Effector memory CD4-positive, alpha-beta T cell (primary cell): Measurements from ENCODE around the gene RALY.

Experiments
- DNase-seq, 3 donors: peaks; one replicate each; pipeline ENCODE4 v3.0.0-alpha.2; 2020
- H3K27ac ChIP-seq: 2 replicates; pipeline ENCODE4 v1.7.0; 2013; ENCODE audit warnings: mild to moderate bottlenecking, low read length, moderate library complexity; ENCODE audit not compliant: insufficient read depth, poor library complexity, severe bottlenecking
- H3K27me3 ChIP-seq: replicated peaks from 2 replicates; pipeline ENCODE4 v1.7.0; 2013; ENCODE audit warnings: mild to moderate bottlenecking, low read length; ENCODE audit not compliant: insufficient read depth, control insufficient read depth, poor library complexity, severe bottlenecking
- H3K36me3 ChIP-seq: 2 replicates; pipeline ENCODE4 v1.7.0; 2013; ENCODE audit warnings: mild to moderate bottlenecking, low read length, moderate library complexity; ENCODE audit not compliant: control insufficient read depth, insufficient read depth
- H3K4me1 ChIP-seq: 2 replicates; pipeline ENCODE4 v1.7.0; 2013; ENCODE audit warnings: low read length, mild to moderate bottlenecking; ENCODE audit not compliant: control insufficient read depth, insufficient read depth, poor library complexity, severe bottlenecking
- H3K4me3 ChIP-seq: 2 replicates; pipeline ENCODE4 v1.7.0; 2013; ENCODE audit warnings: low read length, low read depth, mild to moderate bottlenecking; ENCODE audit not compliant: insufficient read depth, poor library complexity, severe bottlenecking
- H3K9me3 ChIP-seq: 2 replicates; pipeline ENCODE4 v1.7.0; 2013; ENCODE audit warnings: mild to moderate bottlenecking, low read length, moderate library complexity; ENCODE audit not compliant: control insufficient read depth

The RALY gene

DNA sequence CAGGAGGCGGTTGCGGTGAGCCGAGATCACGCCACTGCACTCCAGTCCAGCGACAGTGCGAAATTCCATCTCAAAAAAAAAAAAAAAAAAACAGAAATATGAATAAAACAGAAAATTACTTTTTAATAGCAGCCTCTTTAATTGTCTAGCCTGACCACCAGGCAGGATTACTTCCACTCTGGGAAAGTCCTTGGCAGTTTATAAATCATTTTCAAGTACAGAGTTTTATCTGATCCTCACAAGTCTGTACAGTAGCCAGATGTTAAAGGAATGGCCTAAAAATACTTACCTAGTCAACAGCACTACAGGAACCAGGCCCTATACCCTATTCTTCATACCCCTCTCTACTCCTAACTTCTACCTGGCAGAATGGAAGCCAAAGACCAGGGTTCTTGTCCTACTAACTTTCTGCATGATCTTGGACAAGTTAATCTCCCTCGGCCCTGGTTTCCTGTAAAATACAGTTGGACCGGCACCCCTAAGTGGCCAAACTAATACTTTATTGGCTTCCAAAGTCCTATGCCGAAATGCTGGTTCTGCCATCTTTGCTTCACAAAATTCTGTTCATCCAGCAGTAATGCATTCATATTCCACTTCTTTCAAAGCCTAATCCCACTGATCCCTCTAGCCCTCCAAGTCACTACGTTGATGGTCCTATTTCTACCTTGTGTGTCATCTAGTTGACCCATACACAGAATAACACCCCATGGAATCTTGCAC lies 116.5 kb downstream of the RALY start:
- Histone ChIP-seq H3K4me3 (peak overlapping the region; percentile 78), H3K9me3 (no peaks in the 10 kb centered on the region), H3K27me3 (no peaks in the 10 kb centered on the region), H3K36me3 (peaks cover 9% of the 10 kb centered on the region), H3K27ac (no peak overlapping the region), H3K4me1 (peaks cover 23% of the 10 kb centered on the region)
- DNase-seq, result no peak

DNA sequence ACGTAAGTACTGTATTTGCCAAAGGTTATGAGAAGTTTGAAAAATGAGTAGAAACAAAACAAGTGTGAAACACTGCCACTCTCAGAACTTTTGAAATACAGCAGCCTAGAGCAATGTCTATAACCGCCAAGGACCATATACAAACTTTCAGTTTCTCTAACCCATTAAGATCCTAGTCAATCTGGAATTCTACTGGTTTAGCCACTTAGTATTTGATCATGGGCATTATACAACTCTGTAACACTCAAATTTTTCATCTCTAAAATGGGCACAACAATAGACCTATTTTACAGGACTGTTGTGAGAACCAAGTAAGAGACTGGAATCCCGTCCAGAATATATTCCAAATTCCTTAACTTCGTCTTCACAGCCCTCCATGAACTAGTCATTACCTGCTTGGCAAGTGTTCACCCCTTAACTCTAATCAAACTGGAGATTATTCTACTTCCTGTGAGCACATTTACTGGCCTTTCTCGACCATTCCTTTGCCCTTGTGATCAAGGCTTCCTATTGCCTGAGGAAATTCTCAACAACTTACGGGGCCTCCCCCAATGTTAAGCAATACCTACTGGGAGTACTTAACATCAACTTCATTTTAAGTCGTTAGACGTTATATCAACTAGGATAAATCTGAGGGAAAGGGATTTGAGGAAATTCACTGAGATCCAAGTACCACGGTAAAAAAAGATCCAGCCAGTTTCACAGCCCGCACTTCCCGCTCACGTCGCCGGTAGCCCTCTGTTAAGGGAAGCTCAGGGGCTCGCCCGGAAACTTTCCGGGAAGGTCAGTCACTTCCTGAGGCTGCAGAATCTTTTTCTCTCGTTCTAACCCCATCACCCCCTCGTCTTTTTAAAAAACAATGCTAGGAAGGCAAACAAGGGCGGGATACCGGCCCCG lies 117.3 kb downstream of the RALY start:
- DNase-seq, result no peak
- Histone ChIP-seq H3K4me1 (peaks cover 23% of the 10 kb centered on the region), H3K27me3 (no peaks in the 10 kb centered on the region), H3K27ac (peak overlapping the region; percentile 94), H3K36me3 (peaks cover 8% of the 10 kb centered on the region), H3K4me3 (peak overlapping the region; percentile 78), H3K9me3 (no peaks in the 10 kb centered on the region)

GRCh38 chr20:34111702-34112599 lies 118.2 kb downstream of the RALY start, which contains the start of gene EIF2S2:
EIF2S2 (minus strand) TSS chr20:34112243; CDS start chr20:34112110, 133 bp downstream.
- Histone ChIP-seq H3K4me3 (peak within 1 kb of the TSS; percentile 78), H3K9me3 (no peaks in the 10 kb centered on the region), H3K36me3 (peaks cover 8% of the 10 kb centered on the region), H3K27me3 (no peaks in the 10 kb centered on the region), H3K4me1 (peaks cover 23% of the 10 kb centered on the region), H3K27ac (peak within 1 kb of the TSS; percentile 94)
- peak; percentile 92 to 94 (median 92) for DNase-seq

GRCh38 chr20:34112600-34113101 lies 118.9 kb downstream of the RALY start:
- peak overlapping the region; percentile 78 for H3K4me3 ChIP-seq
- H3K27me3 ChIP-seq, result no peaks in the 10 kb centered on the region
- H3K4me1 ChIP-seq, result peaks cover 18% of the 10 kb centered on the region
- peak overlapping the region; percentile 94 for H3K27ac ChIP-seq
- no peak for DNase-seq
- H3K9me3 ChIP-seq, result no peaks in the 10 kb centered on the region
- H3K36me3 ChIP-seq, result peaks cover 8% of the 10 kb centered on the region

DNA sequence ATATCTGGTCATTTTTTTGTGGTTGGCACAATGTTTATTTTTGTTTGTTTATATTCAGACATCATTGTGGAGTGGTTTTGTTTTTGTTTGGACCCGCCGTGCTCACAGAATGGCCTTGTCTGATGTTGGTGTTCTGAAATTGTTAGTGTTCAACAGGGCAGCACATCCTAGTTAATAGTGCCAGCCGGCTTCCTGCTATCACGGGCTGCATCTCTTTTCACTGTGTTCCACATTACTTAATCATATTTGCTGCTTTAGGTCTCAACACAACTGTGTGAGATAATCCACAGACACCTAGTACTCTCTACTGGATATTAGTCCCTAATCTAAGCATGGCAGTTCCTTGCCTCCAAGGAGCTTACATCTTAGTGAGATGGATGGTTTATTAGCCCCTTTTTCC lies 121.1 kb downstream of the RALY start:
- Histone ChIP-seq H3K4me1 (peaks cover 5% of the 10 kb centered on the region), H3K27me3 (no peaks in the 10 kb centered on the region), H3K9me3 (no peaks in the 10 kb centered on the region), H3K4me3 (no peak overlapping the region), H3K27ac (no peak overlapping the region), H3K36me3 (no peaks in the 10 kb centered on the region)
- no peak for DNase-seq

DNA sequence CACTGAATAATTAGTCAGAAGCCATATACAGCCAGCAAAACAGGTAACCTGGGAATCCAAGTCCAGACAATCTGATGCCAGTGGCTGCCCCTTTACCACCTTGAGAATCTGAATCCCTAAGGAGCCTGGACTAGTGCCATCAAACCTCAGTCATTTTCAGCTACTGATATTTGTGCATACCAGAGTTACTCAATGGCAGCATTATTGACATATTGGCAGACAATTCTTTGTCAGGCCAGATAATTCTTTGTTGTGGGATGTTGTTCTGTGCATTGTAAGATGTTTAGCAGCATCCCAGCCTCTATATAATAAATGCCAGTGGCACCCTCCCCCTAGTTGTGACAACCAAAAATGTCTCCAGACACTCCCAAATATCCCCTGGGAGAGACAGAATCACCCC lies 121.5 kb downstream of the RALY start:
- H3K27me3 ChIP-seq, result no peaks in the 10 kb centered on the region
- no peak overlapping the region for H3K27ac ChIP-seq
- no peaks in the 10 kb centered on the region for H3K36me3 ChIP-seq
- peaks cover 2% of the 10 kb centered on the region for H3K4me1 ChIP-seq
- no peaks in the 10 kb centered on the region for H3K9me3 ChIP-seq
- DNase-seq, result no peak
- no peak overlapping the region for H3K4me3 ChIP-seq

- Histone ChIP-seq H3K27ac (no peak overlapping the region), H3K36me3 (no peaks in the 10 kb centered on the region), H3K27me3 (no peaks in the 10 kb centered on the region), H3K4me3 (no peak overlapping the region), H3K4me1 (no peaks in the 10 kb centered on the region), H3K9me3 (no peaks in the 10 kb centered on the region)
- DNase-seq, result no peak
Observed at GRCh38 chr20:34120213-34120612, 126.5 kb downstream of the RALY start.

DNA sequence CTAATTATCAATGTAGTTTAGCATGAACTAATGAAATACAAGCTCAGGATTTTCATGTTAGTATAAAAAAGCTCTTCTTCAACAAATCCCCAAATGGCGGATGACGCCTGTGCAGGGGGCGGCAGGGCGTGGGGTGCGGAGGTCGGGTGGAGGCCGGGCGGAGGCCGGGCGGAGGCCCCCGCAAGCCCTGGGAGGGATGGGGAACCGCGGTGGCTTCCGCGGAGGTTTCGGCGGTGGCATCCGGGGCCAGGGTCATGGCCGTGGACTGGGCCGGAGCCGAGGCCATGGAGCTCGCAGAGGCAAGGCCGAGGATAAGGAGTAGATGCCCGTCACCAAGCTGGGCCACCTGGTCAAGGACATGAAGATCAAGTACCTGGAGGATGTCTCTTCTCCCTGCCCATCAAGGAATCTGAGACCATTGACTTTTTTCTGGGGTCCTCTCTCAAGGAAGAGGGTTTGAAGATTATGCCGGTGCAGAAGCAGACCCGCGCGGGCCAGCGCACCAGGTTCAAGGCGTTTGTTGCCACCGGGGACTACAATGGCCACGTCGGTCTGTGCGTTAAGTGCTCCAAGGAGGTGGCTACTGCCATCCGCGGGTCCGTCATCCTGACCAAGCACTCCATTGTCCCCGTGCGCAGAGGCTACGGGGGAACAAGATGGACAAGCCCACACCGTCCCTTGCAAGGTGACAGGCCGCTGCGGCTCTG lies 128.7 kb downstream of the RALY start:
- no peak overlapping the region for H3K27ac ChIP-seq
- no peaks in the 10 kb centered on the region for H3K27me3 ChIP-seq
- no peak overlapping the region for H3K4me3 ChIP-seq
- H3K36me3 ChIP-seq, result no peaks in the 10 kb centered on the region
- no peaks in the 10 kb centered on the region for H3K9me3 ChIP-seq
- no peak for DNase-seq
- no peaks in the 10 kb centered on the region for H3K4me1 ChIP-seq

DNA sequence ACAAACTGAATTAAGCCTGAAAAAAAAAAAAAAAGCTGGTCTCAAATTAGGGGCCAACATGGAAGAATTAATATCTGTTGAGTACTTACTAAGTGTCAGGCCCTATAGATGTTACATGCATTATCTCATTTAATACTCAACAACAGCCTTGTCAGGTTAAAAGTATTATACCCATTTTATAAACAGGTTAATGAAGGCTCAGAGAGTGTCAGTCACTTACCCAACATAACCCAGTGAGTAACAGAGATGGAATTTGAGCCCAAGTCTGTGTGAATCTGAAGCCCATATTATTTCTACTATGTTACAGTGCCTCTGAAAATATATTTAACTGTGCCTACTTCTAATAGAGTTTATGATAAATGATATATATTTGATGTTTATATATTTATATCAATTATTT lies 129.6 kb downstream of the RALY start:
- Histone ChIP-seq H3K27me3 (no peaks in the 10 kb centered on the region), H3K4me1 (no peaks in the 10 kb centered on the region), H3K27ac (no peak overlapping the region), H3K4me3 (no peak overlapping the region), H3K36me3 (no peaks in the 10 kb centered on the region), H3K9me3 (no peaks in the 10 kb centered on the region)
- DNase-seq, result no peak
